Body of pancreas (tissue), 4 donors: Measurements from ENCODE around the gene AGK.

Experiments used
- POLR2A ChIP-seq, 3 donors: fragments of 450-650 bp; IDR thresholded peaks; one replicate each; pipeline ENCODE4 v1.6.1; 2016; ENCODE audit warnings: antibody characterized with exemption in 3 of 3, mild to moderate bottlenecking in 2 of 3
- TF ChIP-seq, protein P1 (sequence below), 7 experiments: fragments of 450-650 bp in 4 of 7; fragments of 200-600 bp in 3 of 7; sonication (generic) in 3 of 7; IDR thresholded peaks; one replicate each; pipeline ENCODE4 v1.5.1; 2016 to 2019; ENCODE audit warnings: antibody characterized with exemption in 7 of 7

- no peak for TF ChIP-seq POLR2A (IDR thresholded peaks at IDR 0.05)
- TF ChIP-seq, protein P1, sequence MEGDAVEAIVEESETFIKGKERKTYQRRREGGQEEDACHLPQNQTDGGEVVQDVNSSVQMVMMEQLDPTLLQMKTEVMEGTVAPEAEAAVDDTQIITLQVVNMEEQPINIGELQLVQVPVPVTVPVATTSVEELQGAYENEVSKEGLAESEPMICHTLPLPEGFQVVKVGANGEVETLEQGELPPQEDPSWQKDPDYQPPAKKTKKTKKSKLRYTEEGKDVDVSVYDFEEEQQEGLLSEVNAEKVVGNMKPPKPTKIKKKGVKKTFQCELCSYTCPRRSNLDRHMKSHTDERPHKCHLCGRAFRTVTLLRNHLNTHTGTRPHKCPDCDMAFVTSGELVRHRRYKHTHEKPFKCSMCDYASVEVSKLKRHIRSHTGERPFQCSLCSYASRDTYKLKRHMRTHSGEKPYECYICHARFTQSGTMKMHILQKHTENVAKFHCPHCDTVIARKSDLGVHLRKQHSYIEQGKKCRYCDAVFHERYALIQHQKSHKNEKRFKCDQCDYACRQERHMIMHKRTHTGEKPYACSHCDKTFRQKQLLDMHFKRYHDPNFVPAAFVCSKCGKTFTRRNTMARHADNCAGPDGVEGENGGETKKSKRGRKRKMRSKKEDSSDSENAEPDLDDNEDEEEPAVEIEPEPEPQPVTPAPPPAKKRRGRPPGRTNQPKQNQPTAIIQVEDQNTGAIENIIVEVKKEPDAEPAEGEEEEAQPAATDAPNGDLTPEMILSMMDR (IDR thresholded peaks at IDR 0.05): no peak
These were observed 59.5 kb downstream of the AGK start for GRCh38 chr7:141610671-141611070.
